HL-60 (cell line): ENCODE measurements around the gene IL13RA1.

Experiments
- DNase-seq, 2 experiments: peaks; one replicate each; pipeline ENCODE4 v3.0.0-alpha.2; 2010 to 2020; ENCODE audit warnings: low read depth in 1 of 2, low spot score in 1 of 2
- H3K27ac ChIP-seq: fragments of 250-450 bp; sonication (Bioruptor Pico); replicated peaks from 2 replicates; pipeline ENCODE4 v1.5.1; 2020; ENCODE audit warnings: mild to moderate bottlenecking, moderate library complexity
- H3K27me3 ChIP-seq: fragments of 250-450 bp; sonication (Bioruptor Pico); 2 replicates; pipeline ENCODE4 v1.5.1; 2021; ENCODE audit warnings: mild to moderate bottlenecking, moderate library complexity; ENCODE audit not compliant: insufficient read depth, poor library complexity, severe bottlenecking
- H3K4me3 ChIP-seq: replicated peaks from 2 replicates; pipeline ENCODE4 v1.5.1; 2011; ENCODE audit warnings: mild to moderate bottlenecking, control low read depth, low read length; ENCODE audit not compliant: insufficient read depth
- CTCF ChIP-seq: IDR thresholded peaks from one replicate; pipeline ENCODE4 v1.5.1; 2011; ENCODE audit warnings: low read length, control low read depth, inconsistent platforms; ENCODE audit not compliant: insufficient read depth
- GABPA ChIP-seq: IDR thresholded peaks from 2 replicates; pipeline ENCODE4 v1.6.1; 2012; ENCODE audit warnings: low read depth
- POLR2AphosphoS5 ChIP-seq: IDR thresholded peaks from 2 replicates; pipeline ENCODE4 v1.6.1; 2012; ENCODE audit warnings: low read depth
- REST ChIP-seq: IDR thresholded peaks from 2 replicates; pipeline ENCODE4 v1.6.1; 2012; ENCODE audit warnings: low read depth; ENCODE audit not compliant: insufficient replicate concordance
- SPI1 ChIP-seq: IDR thresholded peaks from 2 replicates; pipeline ENCODE4 v1.6.1; 2012; ENCODE audit warnings: low read depth, mild to moderate bottlenecking, borderline replicate concordance

The IL13RA1 gene

GRCh38 chrX:118824173-118824730, 96.8 kb downstream of the IL13RA1 start:
- no peak for DNase-seq
- Histone ChIP-seq H3K27me3 (peaks cover 9% of the 10 kb centered on the region), H3K27ac (no peak overlapping the region), H3K4me3 (no peak overlapping the region)
- TF ChIP-seq GABPA: no peak
- TF ChIP-seq CTCF: no peak
- no peak for TF ChIP-seq POLR2AphosphoS5
- no peak for TF ChIP-seq SPI1
- no peak for TF ChIP-seq REST

GRCh38 chrX:118825227-118825626, 97.8 kb downstream of the IL13RA1 start:
- H3K4me3 ChIP-seq: no peak overlapping the region
- no peak overlapping the region for H3K27ac ChIP-seq
- TF ChIP-seq GABPA: no peak
- no peak for TF ChIP-seq REST
- no peak for TF ChIP-seq SPI1
- no peak for TF ChIP-seq POLR2AphosphoS5
- H3K27me3 ChIP-seq: peaks cover 9% of the 10 kb centered on the region
- DNase-seq: no peak

DNA sequence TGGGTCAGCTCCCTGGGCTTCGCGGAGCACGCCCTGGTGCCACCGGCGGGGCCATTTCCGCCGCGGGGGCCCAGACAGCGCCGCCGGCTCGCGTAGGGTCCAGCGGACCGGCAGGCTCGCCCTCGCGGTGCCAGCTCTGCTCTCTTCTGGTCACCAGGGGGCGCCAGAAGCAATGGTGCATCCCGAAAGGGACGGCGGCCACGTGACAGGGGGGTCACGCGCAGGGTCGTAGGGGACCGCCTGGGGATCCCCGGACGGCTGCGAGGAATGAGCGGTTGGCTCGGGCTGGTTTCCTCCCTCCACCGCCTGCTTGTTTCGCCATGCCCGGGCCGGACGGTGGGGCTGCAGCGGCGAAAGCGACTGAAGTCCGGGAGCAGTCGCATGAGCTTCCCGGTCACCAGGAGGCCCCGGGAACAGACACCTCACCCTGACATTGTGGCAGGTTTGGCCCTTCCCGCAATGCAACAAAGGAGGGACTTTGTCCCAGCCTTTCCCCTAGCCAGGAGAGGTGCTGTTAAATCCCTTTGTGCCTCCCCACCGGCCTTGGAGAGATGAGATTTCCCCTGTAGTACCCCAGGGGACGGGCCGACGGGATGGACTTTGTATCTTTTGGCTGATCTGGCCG, 112.0 kb downstream of the IL13RA1 start:
- H3K4me3 ChIP-seq: peak overlapping the region; percentile 52
- TF ChIP-seq REST: no peak
- no peak for TF ChIP-seq CTCF
- TF ChIP-seq POLR2AphosphoS5: no peak
- TF ChIP-seq GABPA: no peak
- TF ChIP-seq SPI1: no peak
- peak in 1 of 2 experiments; percentile 47 for DNase-seq

More for the DNA sequence above, 112.0 kb downstream of the IL13RA1 start:
- Histone ChIP-seq H3K27ac (no peak overlapping the region), H3K27me3 (peaks cover under 1% of the 10 kb centered on the region)
